Aortic smooth muscle cell (primary cell): ENCODE results near the gene TMEM106B. TPM values are rescaled to one million over a fixed set of nuclear protein-coding genes. Genes with fewer than 3 reads are reported as not detected.

Experiments
- total RNA-seq: library from RNA; depleted of rRNA; stranded (reverse); fragments of >200 nt; gene quantifications from 2 replicates; pipeline ENCODE4 v1.2.3, GENCODE V29; 2014

TMEM106B gene
- 50.5 and 80.1 TPM in 2 replicates for total RNA-seq

GRCh38 chr7:12211054-12211710, at the start of gene TMEM106B:
TSS of gene TMEM106B (plus strand) at chr7:12211294. CDS start at chr7:12214811, 3,517 bp downstream.

Other genes with a start within 250 kb of the TMEM106B start
- not detected in 2 replicates for gene VWDE, start 192.6 kb downstream of the TMEM106B start, total RNA-seq